ENCODE measurements around the gene USP8. TPM values are rescaled to one million over a fixed set of nuclear protein-coding genes. Genes with fewer than 3 reads are reported as not detected.

The USP8 gene
- total and polyA plus RNA-seq, 4 donors = 20.4 to 42.8 (median 32.5) TPM

Small RNAs within 50 kb of the gene (small RNA-seq; reads per million reads assigned to genes)
- not detected for gene RNA5SP395

Other genes with a start within 250 kb of the USP8 start
- gene SLC27A2, start 242.2 kb upstream of the USP8 start, total RNA-seq = 100 to 1,000 TPM in 1 of 2 donors, 10 to 100 TPM in 1; 80.2 to 504 TPM
- gene SLC27A2, start 242.2 kb upstream of the USP8 start, polyA plus RNA-seq = 100 to 1,000 TPM; 102 to 331 TPM
- 1 to 10 TPM in 1 of 2 donors, under 1 TPM in 1; 0.42 to 3.0 TPM for gene HDC, start 158.7 kb upstream of the USP8 start, total RNA-seq
- gene HDC, start 158.7 kb upstream of the USP8 start, polyA plus RNA-seq = 1 to 10 TPM in 1 of 2 donors, under 1 TPM in 1; 0.07 to 1.1 TPM
- 10 to 100 TPM; 14.6 to 23.6 TPM for gene GABPB1, start 69.2 kb upstream of the USP8 start, total RNA-seq
- gene GABPB1, start 69.2 kb upstream of the USP8 start, polyA plus RNA-seq = 1 to 10 TPM; 4.4 to 5.0 TPM
- under 1 TPM in 1 of 2 donors, not detected in 1; 0.42 TPM for gene USP50, start 122.3 kb downstream of the USP8 start, total RNA-seq
- under 1 TPM in 1 of 2 donors, not detected in 1; 0.93 TPM for gene USP50, start 122.3 kb downstream of the USP8 start, polyA plus RNA-seq